WERI-Rb-1 (cell line): Measurements from ENCODE around the gene SYNJ1.

Experiments used
- DNase-seq: peaks from one replicate; pipeline ENCODE4 v3.0.0-alpha.2; 2020
- H3K27ac ChIP-seq: fragments of 250-450 bp; sonication (Bioruptor Pico); 2 replicates; pipeline ENCODE4 v1.5.1; 2020; ENCODE audit warnings: mild to moderate bottlenecking, moderate library complexity
- H3K27me3 ChIP-seq: fragments of 250-450 bp; sonication (Bioruptor Pico); 2 replicates; pipeline ENCODE4 v1.5.1; 2021; ENCODE audit warnings: mild to moderate bottlenecking, low read depth, moderate library complexity; ENCODE audit not compliant: insufficient read depth, severe bottlenecking
- H3K36me3 ChIP-seq: fragments of 250-450 bp; sonication (Bioruptor Pico); 2 replicates; pipeline ENCODE4 v1.5.1; 2020; ENCODE audit warnings: mild to moderate bottlenecking, moderate library complexity
- H3K4me3 ChIP-seq: 2 replicates; pipeline ENCODE4 v1.5.1; 2011; ENCODE audit warnings: low read depth, mild to moderate bottlenecking, control low read depth, low read length
- H3K9me3 ChIP-seq: fragments of 250-450 bp; sonication (Bioruptor Pico); 2 replicates; pipeline ENCODE4 v1.5.1; 2021; ENCODE audit warnings: mild to moderate bottlenecking, moderate library complexity; ENCODE audit not compliant: severe bottlenecking
- TF ChIP-seq, protein P1 (sequence below): IDR thresholded peaks from 2 replicates; pipeline ENCODE4 v1.5.1; 2011; ENCODE audit warnings: low read depth, mild to moderate bottlenecking, control low read depth, inconsistent platforms, low read length

SYNJ1 gene

GRCh38 chr21:32599091-32599490 is 128.7 kb downstream of the SYNJ1 start:
- no peaks in the 10 kb centered on the region for H3K27me3 ChIP-seq
- no peak for DNase-seq
- TF ChIP-seq, protein P1, sequence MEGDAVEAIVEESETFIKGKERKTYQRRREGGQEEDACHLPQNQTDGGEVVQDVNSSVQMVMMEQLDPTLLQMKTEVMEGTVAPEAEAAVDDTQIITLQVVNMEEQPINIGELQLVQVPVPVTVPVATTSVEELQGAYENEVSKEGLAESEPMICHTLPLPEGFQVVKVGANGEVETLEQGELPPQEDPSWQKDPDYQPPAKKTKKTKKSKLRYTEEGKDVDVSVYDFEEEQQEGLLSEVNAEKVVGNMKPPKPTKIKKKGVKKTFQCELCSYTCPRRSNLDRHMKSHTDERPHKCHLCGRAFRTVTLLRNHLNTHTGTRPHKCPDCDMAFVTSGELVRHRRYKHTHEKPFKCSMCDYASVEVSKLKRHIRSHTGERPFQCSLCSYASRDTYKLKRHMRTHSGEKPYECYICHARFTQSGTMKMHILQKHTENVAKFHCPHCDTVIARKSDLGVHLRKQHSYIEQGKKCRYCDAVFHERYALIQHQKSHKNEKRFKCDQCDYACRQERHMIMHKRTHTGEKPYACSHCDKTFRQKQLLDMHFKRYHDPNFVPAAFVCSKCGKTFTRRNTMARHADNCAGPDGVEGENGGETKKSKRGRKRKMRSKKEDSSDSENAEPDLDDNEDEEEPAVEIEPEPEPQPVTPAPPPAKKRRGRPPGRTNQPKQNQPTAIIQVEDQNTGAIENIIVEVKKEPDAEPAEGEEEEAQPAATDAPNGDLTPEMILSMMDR, result no peak
- H3K4me3 ChIP-seq, result no peak overlapping the region
- H3K27ac ChIP-seq, result no peak overlapping the region
- H3K36me3 ChIP-seq, result peaks cover 45% of the 10 kb centered on the region
- no peaks in the 10 kb centered on the region for H3K9me3 ChIP-seq

- no peak for DNase-seq
- Histone ChIP-seq H3K27ac (no peak overlapping the region), H3K36me3 (peaks cover 26% of the 10 kb centered on the region), H3K4me3 (no peak overlapping the region), H3K9me3 (no peaks in the 10 kb centered on the region), H3K27me3 (no peaks in the 10 kb centered on the region)
- TF ChIP-seq, protein P1, result no peak
These were observed 130.6 kb downstream of the SYNJ1 start for GRCh38 chr21:32597205-32597604.

DNA sequence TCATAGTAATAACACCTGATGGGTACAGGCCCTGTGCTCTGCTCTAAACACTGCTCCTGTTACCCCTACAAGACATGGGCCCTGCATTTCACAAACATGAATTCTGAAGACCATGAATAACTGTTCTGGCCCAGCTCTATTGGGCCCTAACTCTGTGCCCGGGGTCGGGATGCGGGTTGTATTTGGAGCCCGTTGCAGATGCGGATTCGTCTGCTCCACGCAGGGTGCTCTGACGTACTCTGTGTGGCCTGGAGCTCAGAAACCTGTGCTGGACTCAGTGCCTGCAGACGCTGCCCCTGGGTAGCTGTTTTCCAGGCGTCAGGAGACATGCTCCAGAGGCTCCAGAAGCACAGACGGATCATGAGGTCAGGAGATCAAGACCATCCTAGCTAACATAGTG is 132.4 kb downstream of the SYNJ1 start:
- H3K27me3 ChIP-seq, result no peaks in the 10 kb centered on the region
- peaks cover 13% of the 10 kb centered on the region for H3K36me3 ChIP-seq
- no peaks in the 10 kb centered on the region for H3K9me3 ChIP-seq

GRCh38 chr21:32593690-32594089 is 134.1 kb downstream of the SYNJ1 start:
- TF ChIP-seq, protein P1, result no peak
- Histone ChIP-seq H3K36me3 (peaks cover 2% of the 10 kb centered on the region), H3K27me3 (no peaks in the 10 kb centered on the region), H3K4me3 (no peak overlapping the region), H3K9me3 (no peaks in the 10 kb centered on the region), H3K27ac (no peak overlapping the region)
- DNase-seq, result no peak

More for the DNA sequence above, 132.4 kb downstream of the SYNJ1 start:
- no peak for DNase-seq
- TF ChIP-seq, protein P1, result no peak
- no peak overlapping the region for H3K4me3 ChIP-seq
- no peak overlapping the region for H3K27ac ChIP-seq

DNA sequence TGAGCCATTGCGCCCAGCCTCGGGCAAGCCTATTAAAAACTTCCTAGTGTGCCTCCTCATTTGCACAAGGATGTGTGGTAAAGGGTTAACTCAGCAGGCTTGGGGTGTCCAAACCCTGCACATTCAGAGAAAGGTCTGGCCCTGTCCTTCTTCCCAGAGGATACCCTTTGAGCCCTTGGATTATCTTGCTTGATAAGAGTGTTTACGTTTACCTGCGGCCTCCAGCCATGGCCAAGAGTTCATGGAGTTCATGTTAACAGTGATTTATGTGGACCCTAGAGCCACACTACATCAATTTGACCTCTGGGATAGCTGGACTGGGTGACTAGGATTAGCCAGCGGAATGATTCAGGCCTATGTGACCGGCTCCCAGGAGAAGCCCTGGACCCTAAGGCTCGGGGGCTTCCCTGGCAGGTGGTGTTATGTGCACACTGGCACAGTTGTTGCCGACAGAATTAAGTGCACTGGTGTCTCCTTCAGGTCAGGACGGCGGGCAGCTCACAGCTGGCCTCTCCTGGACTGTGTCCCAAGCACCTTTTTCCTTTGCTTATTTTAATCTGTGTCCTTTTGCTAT is 134.8 kb downstream of the SYNJ1 start:
- no peaks in the 10 kb centered on the region; the same call in none of the 2 replicates for H3K36me3 ChIP-seq
- DNase-seq, result no peak
- no peaks in the 10 kb centered on the region for H3K9me3 ChIP-seq
- H3K27ac ChIP-seq, result no peak overlapping the region
- TF ChIP-seq, protein P1, result no peak
- H3K4me3 ChIP-seq, result no peak overlapping the region
- H3K27me3 ChIP-seq, result no peaks in the 10 kb centered on the region

GRCh38 chr21:32590130-32590529 is 137.7 kb downstream of the SYNJ1 start:
- TF ChIP-seq, protein P1, result no peak
- H3K27me3 ChIP-seq, result no peaks in the 10 kb centered on the region

More at GRCh38 chr21:32590130-32590529, 137.7 kb downstream of the SYNJ1 start:
- Histone ChIP-seq H3K27ac (no peak overlapping the region), H3K36me3 (peaks cover 2% of the 10 kb centered on the region), H3K4me3 (no peak overlapping the region), H3K9me3 (no peaks in the 10 kb centered on the region)
- no peak for DNase-seq
